GM12891 (cell line): Measurements from ENCODE around the gene HSF5.

Experiments used
- POLR2AphosphoS5 ChIP-seq: IDR thresholded peaks from 2 replicates; pipeline ENCODE4 v1.6.1; 2011; ENCODE audit warnings: low read depth, low read length, control low read depth
- TAF1 ChIP-seq: IDR thresholded peaks from 2 replicates; pipeline ENCODE4 v1.6.1; 2011; ENCODE audit warnings: low read depth, low read length, control low read depth

DNA sequence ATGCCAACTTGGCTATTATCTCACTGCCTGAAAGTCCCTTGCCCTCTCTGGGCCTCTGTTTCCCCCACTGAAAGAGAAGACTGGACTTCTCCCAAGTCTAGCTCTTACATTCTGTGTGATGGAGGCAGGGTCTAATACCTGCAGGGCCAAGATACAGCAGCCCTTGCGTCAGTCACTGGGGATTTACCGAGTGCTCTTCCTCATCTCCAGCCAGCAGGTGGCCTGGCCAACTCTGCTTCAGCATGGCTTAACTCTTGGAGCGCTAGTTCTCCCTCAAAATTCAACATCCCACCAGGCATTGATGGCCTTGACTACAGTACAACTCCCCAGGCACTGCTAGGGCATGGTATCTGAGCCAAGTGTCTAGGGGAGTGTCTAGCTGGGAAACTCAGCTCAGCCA lies 46.1 kb upstream of the HSF5 start:
- TF ChIP-seq TAF1, result no peak
- TF ChIP-seq POLR2AphosphoS5, result no peak
